Retina (tissue), 1 donor: ENCODE data around the gene PIAS4.
A peak's percentile ranks its signal among the peaks of the same experiment; 100 is the strongest.

Source experiments
- DNase-seq: peaks from one replicate; pipeline ENCODE4 v3.0.0-alpha.2; 2016

The PIAS4 gene

GRCh38 chr19:4043401-4043800, 35.9 kb downstream of the PIAS4 start:
- no peak for DNase-seq

GRCh38 chr19:4043966-4044715, 36.6 kb downstream of the PIAS4 start:
- no peak for DNase-seq

- no peak for DNase-seq
Observed at GRCh38 chr19:4044990-4045465, 37.5 kb downstream of the PIAS4 start.

- DNase-seq = no peak
Observed at GRCh38 chr19:4045597-4046361, 38.2 kb downstream of the PIAS4 start.

- no peak for DNase-seq
Observed at GRCh38 chr19:4046362-4046691, 38.8 kb downstream of the PIAS4 start.

- no peak for DNase-seq
Observed at GRCh38 chr19:4046946-4047683, 39.6 kb downstream of the PIAS4 start.

- no peak for DNase-seq
Observed at GRCh38 chr19:4049432-4049831, 41.9 kb downstream of the PIAS4 start.

GRCh38 chr19:4051175-4052101, 43.9 kb downstream of the PIAS4 start:
- DNase-seq = no peak

GRCh38 chr19:4052114-4052992, 44.8 kb downstream of the PIAS4 start:
- DNase-seq = no peak

- no peak for DNase-seq
Observed at GRCh38 chr19:4052993-4053422, 45.5 kb downstream of the PIAS4 start.

- no peak for DNase-seq
Observed at GRCh38 chr19:4053423-4054324, 46.1 kb downstream of the PIAS4 start.

- DNase-seq = no peak
Observed at GRCh38 chr19:4054441-4055208, 47.1 kb downstream of the PIAS4 start.

GRCh38 chr19:4055209-4055552, 47.6 kb downstream of the PIAS4 start:
- no peak for DNase-seq

- DNase-seq = no peak
Observed at GRCh38 chr19:4057931-4058692, 50.6 kb downstream of the PIAS4 start.

GRCh38 chr19:4058693-4059452, 51.3 kb downstream of the PIAS4 start:
- peak; percentile 71 for DNase-seq

- DNase-seq = no peak
Observed at GRCh38 chr19:4059453-4059871, 51.9 kb downstream of the PIAS4 start.

GRCh38 chr19:4059891-4060620, 52.5 kb downstream of the PIAS4 start:
- DNase-seq = no peak
